ENCODE results near the gene MBD3L1.

MBD3L1 gene

GRCh38 chr19:8880868-8881488 lies 48.8 kb downstream of the MBD3L1 start:
- no peak for DNase-seq (ENCODE audit: low read depth in 2 of 2)

- DNase-seq (ENCODE audit: low read depth in 2 of 2): no peak
Observed at GRCh38 chr19:8881512-8881911, 49.3 kb downstream of the MBD3L1 start.

DNA sequence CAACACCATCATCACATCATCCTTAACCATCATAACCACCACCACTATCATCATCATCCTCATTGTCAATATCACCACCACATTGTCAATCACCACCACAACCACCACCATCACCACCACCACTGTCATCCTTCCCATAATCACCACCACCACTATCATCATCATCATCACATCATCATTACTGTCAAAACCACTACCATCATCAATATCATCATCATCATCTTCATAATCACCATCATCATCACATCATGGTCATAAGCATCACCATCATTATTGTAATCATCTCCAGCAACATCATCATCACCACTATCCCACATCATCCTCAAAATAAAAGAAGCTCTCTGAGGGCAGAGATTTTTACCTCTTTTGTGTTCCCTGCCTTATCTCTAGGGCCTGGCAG lies 52.2 kb downstream of the MBD3L1 start:
- no peak for DNase-seq (ENCODE audit: low read depth in 2 of 2)

DNA sequence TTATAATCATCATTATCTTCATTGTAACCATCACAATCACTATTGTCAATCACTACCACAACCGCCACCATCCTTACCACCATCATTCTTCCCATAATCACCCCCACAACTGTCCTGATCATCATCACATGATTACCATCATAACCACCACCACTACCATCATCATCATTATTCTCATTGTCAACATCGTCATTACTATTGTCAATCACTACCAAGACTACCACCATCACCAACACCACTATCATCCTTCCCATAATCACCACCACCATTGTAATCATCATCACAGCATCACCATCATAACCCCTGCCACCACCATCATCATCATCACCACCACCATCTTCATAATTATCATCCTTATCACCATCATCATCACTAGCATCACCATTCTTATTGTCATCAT lies 55.2 kb downstream of the MBD3L1 start:
- no peak for DNase-seq (ENCODE audit: low read depth in 2 of 2)

DNA sequence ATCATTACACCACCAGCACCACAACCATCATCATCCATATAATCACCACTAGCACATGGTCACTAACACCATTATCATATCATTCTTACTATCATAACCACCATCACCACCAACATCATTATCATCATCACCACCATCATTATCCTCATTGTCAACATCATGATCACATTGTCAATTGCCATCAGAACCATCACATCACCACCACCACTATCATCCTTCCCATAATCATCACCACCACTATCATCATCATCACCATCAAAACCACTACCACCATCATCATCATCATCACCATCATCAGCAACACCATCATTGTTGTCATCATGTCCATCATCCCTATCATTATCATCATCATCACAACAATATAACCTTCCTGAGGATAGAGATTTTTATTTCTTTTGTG lies 58.1 kb downstream of the MBD3L1 start:
- no peak for DNase-seq (ENCODE audit: low read depth in 2 of 2)
